MM.1S (cell line): ENCODE measurements around the gene BCAS2.

ENCODE experiments used
- EZH2 ChIP-seq: fragments of 300-600 bp; sonication (generic); optimal IDR thresholded peaks from 2 replicates; pipeline ENCODE3; 2017; ENCODE audit warnings: low read depth, mild to moderate bottlenecking, antibody characterized with exemption, low read length, mixed read lengths
- EZH2phosphoT487 ChIP-seq: fragments of 300-600 bp; sonication (generic); IDR thresholded peaks from 2 replicates; pipeline ENCODE4 v1.6.1; 2018; ENCODE audit warnings: antibody characterized with exemption, low read length
- TF ChIP-seq, protein P1 (sequence below): fragments of 300-600 bp; sonication (generic); IDR thresholded peaks from 2 replicates; pipeline ENCODE4 v1.5.1; 2016; ENCODE audit warnings: antibody characterized with exemption, low read length, mixed read lengths

DNA sequence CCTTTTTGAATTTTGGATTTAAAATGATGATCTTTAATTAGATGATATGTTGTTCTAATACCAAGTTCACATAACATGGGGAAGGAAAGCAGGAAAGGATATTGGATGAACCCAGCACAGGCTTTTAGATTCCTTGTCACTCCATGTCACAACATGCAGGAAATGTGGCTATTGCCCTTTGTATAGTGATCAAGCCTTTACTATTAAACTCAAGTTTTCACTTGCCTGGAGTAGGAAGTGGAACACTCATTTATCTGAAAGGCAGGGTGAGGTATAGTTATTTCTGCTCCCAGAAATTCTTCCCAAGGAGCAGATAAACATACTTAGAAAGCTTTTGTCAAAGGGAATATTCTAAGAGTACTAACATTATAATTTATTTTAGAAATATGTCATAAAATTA lies 37.2 kb upstream of the BCAS2 start:
- TF ChIP-seq EZH2phosphoT487 (no peak), EZH2 (no peak)
- TF ChIP-seq, protein P1, sequence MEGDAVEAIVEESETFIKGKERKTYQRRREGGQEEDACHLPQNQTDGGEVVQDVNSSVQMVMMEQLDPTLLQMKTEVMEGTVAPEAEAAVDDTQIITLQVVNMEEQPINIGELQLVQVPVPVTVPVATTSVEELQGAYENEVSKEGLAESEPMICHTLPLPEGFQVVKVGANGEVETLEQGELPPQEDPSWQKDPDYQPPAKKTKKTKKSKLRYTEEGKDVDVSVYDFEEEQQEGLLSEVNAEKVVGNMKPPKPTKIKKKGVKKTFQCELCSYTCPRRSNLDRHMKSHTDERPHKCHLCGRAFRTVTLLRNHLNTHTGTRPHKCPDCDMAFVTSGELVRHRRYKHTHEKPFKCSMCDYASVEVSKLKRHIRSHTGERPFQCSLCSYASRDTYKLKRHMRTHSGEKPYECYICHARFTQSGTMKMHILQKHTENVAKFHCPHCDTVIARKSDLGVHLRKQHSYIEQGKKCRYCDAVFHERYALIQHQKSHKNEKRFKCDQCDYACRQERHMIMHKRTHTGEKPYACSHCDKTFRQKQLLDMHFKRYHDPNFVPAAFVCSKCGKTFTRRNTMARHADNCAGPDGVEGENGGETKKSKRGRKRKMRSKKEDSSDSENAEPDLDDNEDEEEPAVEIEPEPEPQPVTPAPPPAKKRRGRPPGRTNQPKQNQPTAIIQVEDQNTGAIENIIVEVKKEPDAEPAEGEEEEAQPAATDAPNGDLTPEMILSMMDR, result no peak
